PC-3 (cell line): ENCODE results near the gene FAM43A. TPM values are rescaled to one million over a fixed set of nuclear protein-coding genes. Genes with fewer than 3 reads are reported as not detected.

ENCODE experiments used
- ATAC-seq: fragments of 200-7000 bp; cut with Tn5 transposase; 2 replicates; pipeline ENCODE4 v1.9.1; 2020; ENCODE audit warnings: mild to moderate bottlenecking, moderate library complexity
- BruUV-seq: library from RNA; stranded (reverse); fragments of 400-500 nt; replicated peaks from 2 replicates; lab custom pipeline; 2021; lab: Mats Ljungman, UMichigan
- CTCF ChIA-PET: fragments of 300-600 bp; sonication (Branson Sonifier 250); formaldehyde crosslinking; loops from one replicate; lab custom pipeline; 2022; ENCODE audit warnings: antibody characterized with exemption; lab: Charles Lee
- POLR2A ChIA-PET: fragments of 300-600 bp; sonication (Branson Sonifier 250); formaldehyde crosslinking; loops from one replicate; lab custom pipeline; 2022; ENCODE audit warnings: antibody characterized with exemption; ENCODE audit not compliant: unreplicated experiment; lab: Charles Lee
- DNase-seq: peaks from one replicate; pipeline ENCODE4 v3.0.0-alpha.2; 2015
- H2AFZ ChIP-seq: fragments of 300-600 bp; sonication (generic); 2 replicates; pipeline ENCODE4 v1.6.0; 2016; ENCODE audit warnings: antibody characterized with exemption, low read length
- H3F3A ChIP-seq: fragments of 300-600 bp; sonication (generic); one replicate; pipeline ENCODE4 v1.6.0; 2017; ENCODE audit warnings: antibody characterized with exemption, low read length, control low read depth, mild to moderate bottlenecking; ENCODE audit not compliant: unreplicated experiment
- H3K27ac ChIP-seq: fragments of 300-600 bp; sonication (generic); 2 replicates; pipeline ENCODE4 v1.5.1; 2016; ENCODE audit warnings: mild to moderate bottlenecking, low read length
- H3K27me3 ChIP-seq: fragments of 300-600 bp; sonication (generic); 2 replicates; pipeline ENCODE4 v1.6.1; 2016; ENCODE audit warnings: low read length, mixed read lengths
- H3K36me3 ChIP-seq: fragments of 300-600 bp; sonication (generic); 2 replicates; pipeline ENCODE4 v1.6.1; 2016; ENCODE audit warnings: low read depth, mixed run types, low read length, mixed read lengths
- H3K4me1 ChIP-seq: fragments of 300-600 bp; sonication (generic); 2 replicates; pipeline ENCODE4 v1.5.1; 2016; ENCODE audit warnings: low read length; ENCODE audit not compliant: insufficient read depth
- H3K4me2 ChIP-seq: fragments of 300-600 bp; sonication (generic); 2 replicates; pipeline ENCODE4 v1.6.0; 2016; ENCODE audit warnings: low read length
- H3K4me3 ChIP-seq: fragments of 300-600 bp; sonication (generic); 2 replicates; pipeline ENCODE4 v1.5.1; 2016; ENCODE audit warnings: mild to moderate bottlenecking, low read length, mixed read lengths
- H3K79me2 ChIP-seq: fragments of 300-600 bp; sonication (generic); 2 replicates; pipeline ENCODE4 v1.6.1; 2017; ENCODE audit warnings: low read length, mixed read lengths
- H3K9ac ChIP-seq: fragments of 300-600 bp; sonication (generic); 2 replicates; pipeline ENCODE4 v1.6.0; 2016; ENCODE audit warnings: mild to moderate bottlenecking, low read length
- H3K9me2 ChIP-seq: fragments of 300-600 bp; sonication (generic); replicated peaks from 2 replicates; pipeline ENCODE4 v1.6.1; 2016; ENCODE audit warnings: mixed run types, low read length, mixed read lengths
- H3K9me3 ChIP-seq: fragments of 300-600 bp; sonication (generic); 2 replicates; pipeline ENCODE4 v1.6.1; 2016; ENCODE audit warnings: low read length, mixed read lengths
- H4K20me1 ChIP-seq: fragments of 300-600 bp; sonication (generic); 2 replicates; pipeline ENCODE4 v1.6.1; 2016; ENCODE audit warnings: low read length, mixed read lengths
- CTCF ChIP-seq: fragments of 300-600 bp; sonication (generic); conservative IDR thresholded peaks from 2 replicates; pipeline ENCODE4 v1.5.1; 2017; ENCODE audit warnings: antibody characterized with exemption, low read depth, mild to moderate bottlenecking, low read length
- EZH2 ChIP-seq: fragments of 300-600 bp; sonication (generic); IDR thresholded peaks from one replicate; pipeline ENCODE4 v1.6.1; 2017; ENCODE audit warnings: antibody characterized with exemption, mild to moderate bottlenecking, low read length; ENCODE audit not compliant: unreplicated experiment
- EZH2phosphoT487 ChIP-seq: fragments of 300-600 bp; sonication (generic); IDR thresholded peaks from 2 replicates; pipeline ENCODE4 v1.6.1; 2018; ENCODE audit warnings: mild to moderate bottlenecking, antibody characterized with exemption, low read length, borderline replicate concordance
- intact Hi-C: fragments of 100-400 bp; cut with micrococcal nuclease; formaldehyde crosslinking; loops from 2 replicates; pipeline ENCODE4 v1.9.0; 2023
- total RNA-seq: library from RNA; depleted of rRNA; stranded (reverse); fragments of >200 nt; gene quantifications from 2 replicates; pipeline ENCODE4 v1.2.3, GENCODE V29; 2014

The FAM43A gene
- total RNA-seq, 1 experiment from 2014 or later, result 59.8 TPM

GRCh38 chr3:194686414-194686815 is 732 bp downstream of the FAM43A start:
- no TSS peak for BruUV-seq
- Histone ChIP-seq H3K4me3 (peak overlapping the region; percentile 93), H4K20me1 (peaks cover 35% of the 10 kb centered on the region), H3K4me1 (peaks cover 44% of the 10 kb centered on the region), H3K27me3 (no peaks in the 10 kb centered on the region), H3K9ac (peak overlapping the region; percentile 84), H3K36me3 (no peaks in the 10 kb centered on the region), H3F3A (no peaks in the 10 kb centered on the region), H3K9me3 (no peaks in the 10 kb centered on the region), H3K4me2 (peak overlapping the region; percentile 94), H2AFZ (no peak overlapping the region), H3K27ac (peak overlapping the region; percentile 3; the same call in 1 of the 2 replicates), H3K9me2 (no peaks in the 10 kb centered on the region), H3K79me2 (peaks cover 37% of the 10 kb centered on the region)
- ChIA-PET CTCF (no interaction called here), POLR2A (interaction anchor here (0.5 to 1.2 kb wide), 3 partner anchors 36 to 898 kb away, joined by 3 to 13 read pairs (median 5); no protein-coding TSS in a partner anchor)
- intact Hi-C loops, result loop anchor here (1.0 to 10.0 kb wide), 4 partner anchors 36 to 838 kb away; no protein-coding TSS in a partner anchor
- DNase-seq, result no peak
- TF ChIP-seq EZH2 (no peak), CTCF (no peak), EZH2phosphoT487 (no peak)
- ATAC-seq, result no peak

GRCh38 chr3:194686816-194687637 is 1.3 kb downstream of the FAM43A start:
- Histone ChIP-seq H3K27ac (peak overlapping the region; percentile 42), H3K4me2 (peak overlapping the region; percentile 94), H3K27me3 (no peaks in the 10 kb centered on the region), H3K9ac (peak overlapping the region; percentile 84), H3K9me2 (no peaks in the 10 kb centered on the region), H3K36me3 (no peaks in the 10 kb centered on the region), H3K79me2 (peaks cover 37% of the 10 kb centered on the region), H2AFZ (no peak overlapping the region), H3F3A (no peaks in the 10 kb centered on the region), H3K4me3 (peak overlapping the region; percentile 93), H4K20me1 (peaks cover 35% of the 10 kb centered on the region), H3K4me1 (peaks cover 42% of the 10 kb centered on the region), H3K9me3 (no peaks in the 10 kb centered on the region)
- ATAC-seq (no peak), DNase-seq (peak; percentile 34)
- intact Hi-C loops, result loop anchor here (1.0 to 10.0 kb wide), 5 partner anchors 36 to 838 kb away; no protein-coding TSS in a partner anchor
- ChIA-PET POLR2A (interaction anchor here (0.5 to 1.3 kb wide), 5 partner anchors 36 to 856 kb away, joined by 3 to 4 read pairs (median 3); partner anchors contain the start of gene PPP1R2), CTCF (interaction anchor here (0.9 to 1.3 kb wide), 4 partner anchors 28 to 183 kb away, joined by 3 to 6 read pairs (median 5); no protein-coding TSS in a partner anchor)
- BruUV-seq, result no TSS peak
- TF ChIP-seq EZH2, result no peak
- TF ChIP-seq EZH2phosphoT487, result no peak
- TF ChIP-seq CTCF, result no peak
